CD8-positive, alpha-beta memory T cell (primary cell): ENCODE results near the gene DPEP2NB. TPM values are rescaled to one million over a fixed set of nuclear protein-coding genes. Genes with fewer than 3 reads are reported as not detected.
A peak's percentile ranks its signal among the peaks of the same experiment; 100 is the strongest.

Experiments
- CTCF ChIA-PET: fragments of 350-600 bp; sonication (Branson Sonifier 250); formaldehyde crosslinking; loops from one replicate; lab custom pipeline; 2021; ENCODE audit warnings: antibody characterized with exemption; lab: Charles Lee
- POLR2A ChIA-PET: fragments of 350-600 bp; sonication (Branson Sonifier 250); formaldehyde crosslinking; loops from one replicate; lab custom pipeline; 2021; ENCODE audit warnings: antibody characterized with exemption; lab: Charles Lee
- DNase-seq, 5 donors: peaks; one replicate each; pipeline versions ENCODE4 v3.0.0 to v3.0.0-alpha.2; 2020 to 2022; ENCODE audit warnings: mixed read lengths in 1 of 5
- H3K27ac ChIP-seq: one replicate; pipeline ENCODE4 v1.7.0; 2013; ENCODE audit warnings: low read depth, mild to moderate bottlenecking, low read length, moderate library complexity
- H3K27me3 ChIP-seq: 2 replicates; pipeline ENCODE4 v1.7.0; 2013; ENCODE audit warnings: low read length, mild to moderate bottlenecking; ENCODE audit not compliant: insufficient read depth, poor library complexity, severe bottlenecking
- H3K36me3 ChIP-seq: 2 replicates; pipeline ENCODE4 v1.7.0; 2013; ENCODE audit warnings: mild to moderate bottlenecking, low read length, moderate library complexity; ENCODE audit not compliant: insufficient read depth
- H3K4me1 ChIP-seq: 2 replicates; pipeline ENCODE4 v1.7.0; 2013; ENCODE audit warnings: mild to moderate bottlenecking, low read length, moderate library complexity; ENCODE audit not compliant: insufficient read depth
- H3K4me3 ChIP-seq: 2 replicates; pipeline ENCODE4 v1.7.0; 2013; ENCODE audit warnings: mild to moderate bottlenecking, low read length
- H3K9me3 ChIP-seq: 2 replicates; pipeline ENCODE4 v1.7.0; 2013; ENCODE audit warnings: mild to moderate bottlenecking, low read length
- H3K27ac Mint-ChIP-seq, 8 donors: one replicate each; pipeline ENCODE4 v1.8.0; 2020 to 2021; ENCODE audit warnings: mixed read lengths in 8 of 8, mild to moderate bottlenecking in 6 of 8, inconsistent platforms in 3 of 8, moderate library complexity in 3 of 8
- H3K27me3 Mint-ChIP-seq, 2 donors: one replicate each; pipeline ENCODE4 v1.8.0; 2020 to 2021; ENCODE audit warnings: mixed read lengths in 2 of 2, mild to moderate bottlenecking in 1 of 2, moderate library complexity in 1 of 2
- H3K36me3 Mint-ChIP-seq, 3 donors: one replicate each; pipeline ENCODE4 v1.8.0; 2020 to 2021; ENCODE audit warnings: mixed read lengths in 3 of 3, inconsistent platforms in 1 of 3, mild to moderate bottlenecking in 1 of 3
- H3K4me1 Mint-ChIP-seq, 3 donors: one replicate each; pipeline ENCODE4 v1.8.0; 2020 to 2021; ENCODE audit warnings: mixed read lengths in 3 of 3, inconsistent platforms in 1 of 3, mild to moderate bottlenecking in 1 of 3
- H3K4me3 Mint-ChIP-seq, 7 donors: one replicate each; pipeline ENCODE4 v1.8.0; 2020 to 2021; ENCODE audit warnings: mixed read lengths in 7 of 7, mild to moderate bottlenecking in 6 of 7, moderate library complexity in 4 of 7, inconsistent platforms in 2 of 7
- H3K9me3 Mint-ChIP-seq, 5 donors: one replicate each; pipeline ENCODE4 v1.8.0; 2020 to 2022; ENCODE audit warnings: mixed read lengths in 5 of 5, mild to moderate bottlenecking in 3 of 5, moderate library complexity in 2 of 5, inconsistent platforms in 1 of 5
- polyA plus RNA-seq: library from polyadenylated mRNA; unstranded; fragments of 300-500 nt; fragmentation: Illumina TruSeq; gene quantifications from one replicate; pipeline ENCODE4 v1.2.3, GENCODE V29; 2021
- total RNA-seq, 2 experiments: library from RNA; stranded (reverse); gene quantifications; one replicate each; pipeline ENCODE4 v1.2.3, GENCODE V29; 2021

Gene DPEP2NB
- total and polyA plus RNA-seq, 3 experiments from 2014 or later = not detected

DNA sequence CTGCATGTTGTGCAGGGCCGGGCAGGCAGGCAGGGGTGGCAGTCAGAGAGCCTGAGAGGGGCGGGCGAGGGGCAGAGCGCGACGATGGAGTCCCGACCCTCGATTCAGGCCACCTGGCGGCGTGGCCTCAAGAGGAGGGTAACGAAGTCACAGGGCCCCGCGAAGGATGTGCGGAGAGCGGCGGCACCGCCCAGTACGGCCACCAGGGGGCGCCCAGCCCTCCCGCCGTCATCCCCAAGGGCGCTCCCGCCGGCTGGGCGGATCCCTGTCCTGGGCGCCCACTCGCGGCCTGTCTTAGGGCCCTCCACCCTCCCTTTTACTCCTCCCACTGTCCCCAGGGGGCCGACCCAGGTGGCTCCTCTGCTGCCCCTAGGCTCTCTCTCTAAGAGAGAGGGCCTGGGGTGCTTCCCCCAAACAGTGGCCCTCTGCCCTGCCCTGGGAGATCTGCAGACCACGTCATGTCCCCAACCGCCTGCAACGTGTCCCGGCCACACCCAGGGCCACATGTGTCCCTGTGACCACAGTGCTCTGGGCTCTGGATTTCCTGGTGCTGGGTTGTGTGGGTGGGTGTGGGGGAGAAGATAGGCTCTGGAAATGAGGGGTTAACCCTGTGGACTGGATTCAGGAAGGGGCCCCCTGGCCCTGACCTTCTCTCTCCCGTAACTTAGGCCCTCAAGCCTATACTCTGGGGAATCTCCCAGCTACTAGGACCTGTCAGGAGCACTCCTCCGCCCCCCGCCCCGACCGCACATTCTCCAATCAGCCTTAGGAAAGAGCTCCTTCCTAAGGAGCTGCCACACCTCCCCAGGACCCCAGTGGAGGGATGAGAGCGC, 22.3 kb downstream of the DPEP2NB start:
- Histone ChIP-seq H3K4me3 (peak overlapping the region; percentile 41), H3K27me3 (no peaks in the 10 kb centered on the region), H3K27ac (peak overlapping the region; percentile 71), H3K4me1 (peaks cover 23% of the 10 kb centered on the region), H3K9me3 (no peaks in the 10 kb centered on the region), H3K36me3 (no peaks in the 10 kb centered on the region)
- ChIA-PET CTCF (interaction anchor here (0.7 to 3.6 kb wide), 16 partner anchors 9 to 110 kb away, joined by 3 to 13 read pairs (median 4); partner anchors contain the start of genes DDX28, DUS2, NFATC3 and NRN1L), POLR2A (interaction anchor here (0.7 to 1.4 kb wide), 2 partner anchors 12 to 842 kb away, joined by 8 to 9 read pairs; no protein-coding TSS in a partner anchor)
- H3K27ac Mint-ChIP-seq = peak overlapping the region; percentile 78 to 98 (median 95)
- H3K36me3 Mint-ChIP-seq = peaks cover 0 to 14% (median 2%) of the 10 kb centered on the region in 3 donors
- DNase-seq = peak; percentile 75 to 85 (median 81)
- peak overlapping the region; percentile 73 to 88 (median 82) for H3K4me3 Mint-ChIP-seq
- no peaks in the 10 kb centered on the region for H3K9me3 Mint-ChIP-seq
- H3K27me3 Mint-ChIP-seq = no peaks in the 10 kb centered on the region
- H3K4me1 Mint-ChIP-seq = peaks cover 22 to 48% (median 32%) of the 10 kb centered on the region in 3 donors

DNA sequence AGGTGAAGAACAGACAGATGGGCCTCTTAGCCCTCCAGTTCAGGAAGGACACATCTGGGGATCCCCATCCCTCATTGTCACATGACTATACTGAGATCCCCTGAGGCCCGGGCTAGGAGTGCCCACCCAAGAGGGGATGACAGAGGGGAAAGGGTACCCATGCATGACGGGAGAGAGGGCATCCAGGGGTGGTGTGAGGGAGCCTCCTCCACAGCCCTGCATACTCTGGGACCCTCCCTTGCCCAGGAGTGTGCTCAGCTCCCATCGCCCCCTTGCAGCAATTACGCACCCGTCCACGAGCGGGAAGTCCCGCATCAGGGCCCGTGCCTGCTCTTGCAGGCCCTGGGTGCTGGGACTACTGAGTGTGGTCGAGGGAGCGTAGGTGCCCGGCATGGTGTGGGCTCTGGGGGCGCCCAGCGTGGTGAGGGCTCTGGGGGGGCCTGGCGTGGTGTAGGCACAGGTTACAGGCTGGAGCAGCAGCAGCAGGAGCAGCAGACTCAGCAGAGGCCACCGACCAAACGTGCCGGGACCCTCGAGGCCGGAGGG, 23.0 kb downstream of the DPEP2NB start:
- Mint-ChIP-seq H3K36me3 (peaks cover 0 to 14% (median 2%) of the 10 kb centered on the region in 3 donors), H3K9me3 (no peaks in the 10 kb centered on the region), H3K4me3 (peak overlapping the region in 6 of 7 donors; percentile 13 to 80 (median 42)), H3K4me1 (peaks cover 20 to 46% (median 32%) of the 10 kb centered on the region in 3 donors), H3K27ac (peak overlapping the region in 4 of 8 donors; percentile 61 to 98 (median 82)), H3K27me3 (no peaks in the 10 kb centered on the region)
- ChIA-PET POLR2A (interaction anchor here (1.5 kb wide), 1 partner anchor 48 kb away, joined by 5 read pairs; no protein-coding TSS in a partner anchor), CTCF (interaction anchor here (1.2 to 6.4 kb wide), 4 partner anchors 13 to 109 kb away, joined by 3 to 39 read pairs (median 12); partner anchors contain the start of genes DDX28, DUS2 and NRN1L)
- no peaks in the 10 kb centered on the region for H3K36me3 ChIP-seq
- H3K4me1 ChIP-seq = peaks cover 22% of the 10 kb centered on the region
- H3K4me3 ChIP-seq = peak overlapping the region; percentile 41
- H3K27ac ChIP-seq = peak overlapping the region; percentile 12
- H3K9me3 ChIP-seq = no peaks in the 10 kb centered on the region
- no peak for DNase-seq
- H3K27me3 ChIP-seq = no peaks in the 10 kb centered on the region

- CTCF ChIA-PET = interaction anchor here (6.4 kb wide), 1 partner anchor 51 kb away, joined by 39 read pairs; no protein-coding TSS in a partner anchor
Observed at GRCh38 chr16:67990018-67990386, 25.7 kb downstream of the DPEP2NB start.

DNA sequence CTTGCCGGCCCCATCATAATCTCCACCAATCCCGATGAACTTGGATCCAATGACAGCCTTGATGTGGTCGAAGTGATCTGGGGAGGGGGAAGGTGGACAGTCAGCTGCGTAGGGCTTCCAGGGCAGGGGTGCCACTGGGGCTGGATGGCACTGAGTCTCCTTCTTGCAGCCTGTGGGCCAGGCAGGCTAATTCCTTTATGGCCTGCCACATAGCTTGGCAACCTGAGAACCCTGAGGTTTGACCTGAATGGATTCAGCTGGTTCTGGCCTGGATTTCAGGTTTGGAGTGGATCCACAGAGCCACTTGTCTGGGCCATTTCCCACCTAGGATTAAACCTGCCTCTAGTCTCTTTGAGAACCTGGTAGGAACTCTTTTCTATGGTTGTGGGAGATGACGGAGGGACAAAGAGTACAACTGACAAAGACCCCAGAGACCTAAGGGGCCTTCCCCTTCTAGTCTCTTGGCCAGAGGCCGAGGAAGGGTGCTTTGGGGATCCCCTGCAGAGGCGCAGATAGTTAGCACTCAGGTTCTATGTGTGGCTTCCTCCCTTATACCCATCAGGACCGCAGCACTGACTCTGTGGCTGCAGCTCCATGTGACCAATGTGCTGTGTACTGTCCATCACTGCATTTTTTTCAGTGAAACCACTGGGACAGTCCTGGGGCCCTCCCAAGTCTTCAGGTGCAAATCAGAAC, 26.2 kb downstream of the DPEP2NB start:
- peaks cover 26% of the 10 kb centered on the region for H3K4me1 ChIP-seq
- H3K36me3 Mint-ChIP-seq = peaks cover 0 to 11% (median 0%) of the 10 kb centered on the region in 3 donors
- H3K27ac ChIP-seq = no peak overlapping the region

More at GRCh38 chr16:67990018-67990386, 25.7 kb downstream of the DPEP2NB start:
- Histone ChIP-seq H3K4me3 (no peak overlapping the region), H3K9me3 (no peaks in the 10 kb centered on the region), H3K27ac (no peak overlapping the region), H3K27me3 (no peaks in the 10 kb centered on the region), H3K4me1 (peaks cover 20% of the 10 kb centered on the region), H3K36me3 (no peaks in the 10 kb centered on the region)
- Mint-ChIP-seq H3K9me3 (no peaks in the 10 kb centered on the region), H3K36me3 (peaks cover 0 to 11% (median 0%) of the 10 kb centered on the region in 3 donors), H3K4me3 (peak overlapping the region in 1 of 7 donors; percentile 40), H3K27me3 (no peaks in the 10 kb centered on the region), H3K4me1 (peaks cover 11 to 26% (median 23%) of the 10 kb centered on the region in 3 donors), H3K27ac (peak overlapping the region in 2 of 8 donors; percentile 80 to 94)
- POLR2A ChIA-PET = no interaction called here
- no peak for DNase-seq

GRCh38 chr16:67988675-67989074, 27.0 kb downstream of the DPEP2NB start:
- no peaks in the 10 kb centered on the region for H3K9me3 ChIP-seq
- H3K27me3 ChIP-seq = no peaks in the 10 kb centered on the region
- Mint-ChIP-seq H3K27me3 (no peaks in the 10 kb centered on the region), H3K4me1 (peaks cover 11 to 27% (median 22%) of the 10 kb centered on the region in 3 donors), H3K27ac (peak overlapping the region in 4 of 8 donors; percentile 35 to 75 (median 65)), H3K9me3 (no peaks in the 10 kb centered on the region), H3K4me3 (no peak overlapping the region), H3K36me3 (peaks cover 0 to 11% (median 0%) of the 10 kb centered on the region in 3 donors)
- no peaks in the 10 kb centered on the region for H3K36me3 ChIP-seq
- CTCF ChIA-PET = interaction anchor here (0.8 to 6.4 kb wide), 3 partner anchors 47 to 104 kb away, joined by 4 to 39 read pairs (median 4); no protein-coding TSS in a partner anchor
- DNase-seq = no peak
- peaks cover 28% of the 10 kb centered on the region for H3K4me1 ChIP-seq
- H3K27ac ChIP-seq = no peak overlapping the region
- POLR2A ChIA-PET = interaction anchor here (0.6 kb wide), 1 partner anchor 18 kb away, joined by 3 read pairs; no protein-coding TSS in a partner anchor
- no peak overlapping the region for H3K4me3 ChIP-seq

More for the DNA sequence above, 26.2 kb downstream of the DPEP2NB start:
- Mint-ChIP-seq H3K4me1 (peaks cover 11 to 26% (median 23%) of the 10 kb centered on the region in 3 donors), H3K4me3 (no peak overlapping the region), H3K27ac (peak overlapping the region in 2 of 8 donors; percentile 6 to 47), H3K9me3 (no peaks in the 10 kb centered on the region), H3K27me3 (no peaks in the 10 kb centered on the region)
- Histone ChIP-seq H3K4me3 (no peak overlapping the region), H3K36me3 (no peaks in the 10 kb centered on the region), H3K27me3 (no peaks in the 10 kb centered on the region), H3K9me3 (no peaks in the 10 kb centered on the region)
- ChIA-PET CTCF (interaction anchor here (1.0 to 6.4 kb wide), 2 partner anchors 51 to 105 kb away, joined by 4 to 39 read pairs; no protein-coding TSS in a partner anchor), POLR2A (interaction anchor here (0.6 kb wide), 1 partner anchor 18 kb away, joined by 3 read pairs; no protein-coding TSS in a partner anchor)
- DNase-seq = no peak

DNA sequence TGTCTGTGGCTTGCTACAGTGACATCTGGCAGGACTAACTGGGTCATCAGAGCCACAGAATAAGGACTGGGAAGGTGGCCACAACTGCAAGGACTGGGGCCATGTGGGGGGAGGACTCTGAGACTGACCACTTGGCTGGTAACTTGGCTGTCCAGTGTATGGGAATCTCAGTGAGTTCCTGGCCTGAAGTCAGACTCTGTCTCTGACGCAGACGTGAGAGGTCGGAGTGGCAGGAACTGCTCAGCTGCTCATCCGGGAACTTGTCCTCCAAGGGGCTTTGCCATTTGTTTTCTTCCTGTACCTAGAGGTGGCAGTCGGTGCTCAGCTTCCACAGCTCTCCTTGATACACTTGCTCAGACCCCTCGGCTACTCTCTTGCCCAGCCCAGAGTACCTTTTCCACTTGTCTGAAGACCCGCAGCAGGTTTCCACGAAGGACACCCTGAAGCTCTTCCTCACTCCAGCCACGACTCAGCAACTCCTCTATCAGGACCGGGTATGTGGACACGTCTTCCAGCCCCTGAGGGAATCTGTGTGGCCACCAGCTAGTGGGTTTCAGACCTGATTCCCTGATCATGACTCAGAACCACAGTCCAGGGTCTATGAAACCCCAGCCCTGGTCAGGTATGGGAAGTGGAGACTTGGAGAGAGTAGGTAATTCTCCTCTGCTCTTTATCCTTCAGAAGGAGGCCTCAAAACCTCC, 28.1 kb downstream of the DPEP2NB start:
- Histone ChIP-seq H3K36me3 (no peaks in the 10 kb centered on the region), H3K4me3 (no peak overlapping the region), H3K9me3 (no peaks in the 10 kb centered on the region), H3K4me1 (peaks cover 24% of the 10 kb centered on the region), H3K27ac (no peak overlapping the region), H3K27me3 (no peaks in the 10 kb centered on the region)
- no peaks in the 10 kb centered on the region for H3K27me3 Mint-ChIP-seq
- H3K9me3 Mint-ChIP-seq = no peaks in the 10 kb centered on the region
- CTCF ChIA-PET = interaction anchor here (1.2 to 6.4 kb wide), 2 partner anchors 19 to 53 kb away, joined by 3 to 39 read pairs; no protein-coding TSS in a partner anchor
- peak overlapping the region in 7 of 8 donors; percentile 10 to 96 (median 69) for H3K27ac Mint-ChIP-seq
- no peak for DNase-seq
- H3K36me3 Mint-ChIP-seq = peaks cover 0 to 11% (median 0%) of the 10 kb centered on the region in 3 donors
- peaks cover 13 to 25% (median 21%) of the 10 kb centered on the region in 3 donors for H3K4me1 Mint-ChIP-seq
- H3K4me3 Mint-ChIP-seq = no peak overlapping the region
- POLR2A ChIA-PET = interaction anchor here (0.7 kb wide), 1 partner anchor 18 kb away, joined by 3 read pairs; no protein-coding TSS in a partner anchor
